Neural progenitor cell (in vitro differentiated cells): ENCODE measurements around the gene CCDC71. TPM values are rescaled to one million over a fixed set of nuclear protein-coding genes. Genes with fewer than 3 reads are reported as not detected.

ENCODE experiments used
- DNase-seq: peaks from one replicate; pipeline ENCODE4 v3.0.0-alpha.2; 2016; ENCODE audit warnings: low spot score
- H2AFZ ChIP-seq: fragments of 200-600 bp; sonication (generic); replicated peaks from 2 replicates; pipeline ENCODE4 v1.6.1; 2016; ENCODE audit warnings: antibody characterized with exemption
- H3F3A ChIP-seq: fragments of 200-600 bp; sonication (generic); 2 replicates; pipeline ENCODE4 v1.6.1; 2016; ENCODE audit warnings: antibody characterized with exemption, low read depth
- H3K27ac ChIP-seq: fragments of 200-600 bp; sonication (generic); 2 replicates; pipeline ENCODE4 v1.5.1; 2016; ENCODE audit warnings: mild to moderate bottlenecking
- H3K27me3 ChIP-seq: fragments of 200-600 bp; sonication (generic); 2 replicates; pipeline ENCODE4 v1.6.1; 2016; ENCODE audit warnings: mild to moderate bottlenecking, moderate library complexity
- H3K36me3 ChIP-seq: fragments of 200-600 bp; sonication (generic); 2 replicates; pipeline ENCODE4 v1.5.1; 2016
- H3K4me1 ChIP-seq: fragments of 200-600 bp; sonication (generic); 2 replicates; pipeline ENCODE4 v1.6.1; 2016; ENCODE audit warnings: mixed run types
- H3K4me2 ChIP-seq: fragments of 200-600 bp; sonication (generic); 2 replicates; pipeline ENCODE4 v1.6.1; 2016
- H3K4me3 ChIP-seq: fragments of 200-600 bp; sonication (generic); 2 replicates; pipeline ENCODE4 v1.5.1; 2016
- H3K79me2 ChIP-seq: fragments of 200-600 bp; sonication (generic); 2 replicates; pipeline ENCODE4 v1.6.1; 2016; ENCODE audit warnings: low read depth
- H3K9ac ChIP-seq: fragments of 200-600 bp; sonication (generic); 2 replicates; pipeline ENCODE4 v1.6.1; 2016
- H3K9me3 ChIP-seq: fragments of 200-600 bp; sonication (generic); 2 replicates; pipeline ENCODE4 v1.5.1; 2016; ENCODE audit warnings: low read depth
- H4K20me1 ChIP-seq: fragments of 200-600 bp; sonication (generic); 2 replicates; pipeline ENCODE4 v1.6.1; 2016; ENCODE audit warnings: low read depth
- H3K27ac Mint-ChIP-seq: 3 replicates; pipeline ENCODE4 v1.8.0; 2021; ENCODE audit warnings: mixed read lengths
- H3K27me3 Mint-ChIP-seq: 2 replicates; pipeline ENCODE4 v1.8.0; 2022; ENCODE audit warnings: low read depth, mild to moderate bottlenecking, inconsistent platforms, moderate library complexity, mixed read lengths; ENCODE audit not compliant: insufficient read depth
- H3K36me3 Mint-ChIP-seq: 3 replicates; pipeline ENCODE4 v1.8.0; 2021; ENCODE audit warnings: mixed read lengths
- H3K4me1 Mint-ChIP-seq: 3 replicates; pipeline ENCODE4 v1.8.0; 2021; ENCODE audit warnings: mixed read lengths
- H3K4me3 Mint-ChIP-seq: 3 replicates; pipeline ENCODE4 v1.8.0; 2021; ENCODE audit warnings: mild to moderate bottlenecking, moderate library complexity, mixed read lengths
- H3K9me3 Mint-ChIP-seq: 3 replicates; pipeline ENCODE4 v1.8.0; 2020; ENCODE audit warnings: mixed read lengths
- CTCF ChIP-seq: fragments of 200-600 bp; sonication (generic); IDR thresholded peaks from 2 replicates; pipeline ENCODE4 v1.5.1; 2017; ENCODE audit warnings: antibody characterized with exemption, mild to moderate bottlenecking
- EZH2 ChIP-seq: fragments of 200-600 bp; sonication (generic); IDR thresholded peaks from 2 replicates; pipeline ENCODE4 v1.6.1; 2017; ENCODE audit warnings: antibody characterized with exemption, mild to moderate bottlenecking, moderate library complexity
- EZH2phosphoT487 ChIP-seq: fragments of 200-600 bp; sonication (generic); IDR thresholded peaks from 2 replicates; pipeline ENCODE4 v1.6.1; 2017; ENCODE audit warnings: antibody characterized with exemption
- total RNA-seq: library from RNA; depleted of rRNA; stranded (reverse); fragments of >200 nt; gene quantifications from 2 replicates; pipeline ENCODE4 v1.2.3, GENCODE V29; 2015; ENCODE audit warnings: low replicate concordance

The CCDC71 gene
- total RNA-seq, 1 donor from 2014 or later, result 18.8 TPM

GRCh38 chr3:49158792-49159191 lies 7.3 kb downstream of the CCDC71 start:
- Histone ChIP-seq H4K20me1 (peaks cover 36% of the 10 kb centered on the region), H3K79me2 (no peaks in the 10 kb centered on the region), H3K27ac (no peak overlapping the region), H3K27me3 (no peaks in the 10 kb centered on the region), H3K4me3 (no peak overlapping the region), H3K36me3 (no peaks in the 10 kb centered on the region), H3F3A (peaks cover 8% of the 10 kb centered on the region), H3K9ac (no peak overlapping the region), H3K9me3 (no peaks in the 10 kb centered on the region), H2AFZ (no peak overlapping the region), H3K4me2 (no peak overlapping the region), H3K4me1 (no peaks in the 10 kb centered on the region)
- Mint-ChIP-seq H3K27me3 (peaks cover 5% of the 10 kb centered on the region), H3K9me3 (no peaks in the 10 kb centered on the region), H3K4me1 (peaks cover 3% of the 10 kb centered on the region), H3K36me3 (peaks cover 4% of the 10 kb centered on the region), H3K4me3 (peak overlapping the region; percentile 33), H3K27ac (no peak overlapping the region)
- no peak for TF ChIP-seq EZH2phosphoT487
- TF ChIP-seq CTCF, result no peak
- TF ChIP-seq EZH2, result no peak
- DNase-seq, result no peak

GRCh38 chr3:49158103-49158709 lies 7.9 kb downstream of the CCDC71 start:
- no peaks in the 10 kb centered on the region for H3K9me3 Mint-ChIP-seq
- Histone ChIP-seq H3K4me1 (no peaks in the 10 kb centered on the region), H3F3A (peaks cover 8% of the 10 kb centered on the region), H2AFZ (no peak overlapping the region), H3K9me3 (no peaks in the 10 kb centered on the region), H4K20me1 (peaks cover 34% of the 10 kb centered on the region), H3K27me3 (no peaks in the 10 kb centered on the region), H3K79me2 (no peaks in the 10 kb centered on the region), H3K4me2 (no peak overlapping the region), H3K4me3 (no peak overlapping the region), H3K27ac (no peak overlapping the region), H3K36me3 (no peaks in the 10 kb centered on the region), H3K9ac (no peak overlapping the region)
- H3K27ac Mint-ChIP-seq, result no peak overlapping the region
- no peaks in the 10 kb centered on the region for H3K36me3 Mint-ChIP-seq
- peak; percentile 63 for DNase-seq
- H3K27me3 Mint-ChIP-seq, result peaks cover 5% of the 10 kb centered on the region
- H3K4me1 Mint-ChIP-seq, result peaks cover 7% of the 10 kb centered on the region
- no peak overlapping the region for H3K4me3 Mint-ChIP-seq
- peak; percentile 61 for TF ChIP-seq CTCF
- TF ChIP-seq EZH2, result no peak

GRCh38 chr3:49157289-49157688 lies 8.8 kb downstream of the CCDC71 start:
- no peak overlapping the region for H3K4me3 ChIP-seq
- no peak overlapping the region for H3K27ac ChIP-seq
- Mint-ChIP-seq H3K27ac (no peak overlapping the region), H3K9me3 (no peaks in the 10 kb centered on the region), H3K27me3 (peaks cover 5% of the 10 kb centered on the region), H3K4me1 (peaks cover 8% of the 10 kb centered on the region), H3K4me3 (no peak overlapping the region), H3K36me3 (no peaks in the 10 kb centered on the region)
- no peaks in the 10 kb centered on the region for H3K9me3 ChIP-seq
- no peaks in the 10 kb centered on the region for H3K4me1 ChIP-seq
- H2AFZ ChIP-seq, result no peak overlapping the region
- H4K20me1 ChIP-seq, result peaks cover 26% of the 10 kb centered on the region
- H3K4me2 ChIP-seq, result no peak overlapping the region
- H3K27me3 ChIP-seq, result no peaks in the 10 kb centered on the region
- H3F3A ChIP-seq, result peaks cover 8% of the 10 kb centered on the region
- H3K9ac ChIP-seq, result no peak overlapping the region
- TF ChIP-seq EZH2phosphoT487 (no peak), EZH2 (no peak), CTCF (no peak)
- no peak for DNase-seq
- no peaks in the 10 kb centered on the region for H3K36me3 ChIP-seq
- no peaks in the 10 kb centered on the region for H3K79me2 ChIP-seq
